ENCODE measurements around the gene DIPK1A.

DNA sequence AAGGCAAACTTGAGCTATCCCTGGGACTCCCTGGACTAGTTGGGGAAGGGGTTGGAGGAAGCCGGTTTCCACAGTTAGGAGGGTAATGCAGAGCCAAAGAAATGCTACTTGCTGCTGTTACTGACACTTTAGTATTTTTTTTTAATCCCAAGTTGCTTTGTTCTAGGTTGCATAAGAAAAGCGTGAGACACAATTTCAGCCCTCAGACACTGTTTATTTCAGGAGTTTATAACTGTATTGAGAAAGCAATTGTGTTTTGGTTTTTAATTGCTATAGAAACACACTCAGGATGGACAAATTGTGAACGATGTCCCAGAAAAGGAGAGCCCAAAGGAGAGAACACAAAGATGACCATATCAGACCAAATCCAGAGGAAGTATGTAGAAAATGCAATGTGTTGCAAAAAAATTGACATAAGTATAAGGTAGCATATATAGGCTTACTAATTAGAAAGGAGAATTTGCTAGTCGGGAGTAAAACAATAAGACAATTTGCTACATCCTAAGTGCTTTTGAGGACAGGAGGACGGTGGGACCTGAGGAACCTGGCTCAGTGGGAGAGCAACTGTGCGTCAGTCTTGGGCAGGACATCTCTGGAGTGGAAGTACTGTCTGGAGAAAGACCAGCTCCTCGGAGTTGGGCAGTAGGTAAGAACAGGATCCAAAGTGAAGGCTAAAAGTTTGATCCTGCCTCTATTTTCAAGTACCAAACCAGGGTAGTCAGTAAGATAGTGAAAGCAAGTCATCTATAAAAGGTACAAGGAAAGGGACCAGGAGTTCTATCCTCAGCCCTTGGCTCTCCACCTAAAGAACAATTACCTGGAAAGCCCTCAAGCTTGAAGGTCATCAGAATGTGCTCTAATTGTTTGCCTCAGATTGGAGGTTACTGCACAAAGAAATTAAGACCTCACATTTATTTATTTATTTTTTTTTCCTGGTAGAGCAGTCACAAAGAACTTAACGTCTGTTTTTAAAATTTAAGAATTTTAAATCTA is 39.9 kb downstream of the DIPK1A start:
- no peak for TF ChIP-seq GATA2 (IDR thresholded peaks at IDR 0.05; ENCODE audit: low read depth, low read length)
- TF ChIP-seq GATA3 (IDR thresholded peaks at IDR 0.05; ENCODE audit: low read depth, low read length), result no peak
